ENCODE data around the gene TACR1. TPM values are rescaled to one million over a fixed set of nuclear protein-coding genes. Genes with fewer than 3 reads are reported as not detected.
A peak's percentile ranks its signal among the peaks of the same experiment; 100 is the strongest.

The TACR1 gene
- polyA plus RNA-seq, 1 of the 3 experiments (the other 2 are of a cell fraction), result under 0.01 TPM

DNA sequence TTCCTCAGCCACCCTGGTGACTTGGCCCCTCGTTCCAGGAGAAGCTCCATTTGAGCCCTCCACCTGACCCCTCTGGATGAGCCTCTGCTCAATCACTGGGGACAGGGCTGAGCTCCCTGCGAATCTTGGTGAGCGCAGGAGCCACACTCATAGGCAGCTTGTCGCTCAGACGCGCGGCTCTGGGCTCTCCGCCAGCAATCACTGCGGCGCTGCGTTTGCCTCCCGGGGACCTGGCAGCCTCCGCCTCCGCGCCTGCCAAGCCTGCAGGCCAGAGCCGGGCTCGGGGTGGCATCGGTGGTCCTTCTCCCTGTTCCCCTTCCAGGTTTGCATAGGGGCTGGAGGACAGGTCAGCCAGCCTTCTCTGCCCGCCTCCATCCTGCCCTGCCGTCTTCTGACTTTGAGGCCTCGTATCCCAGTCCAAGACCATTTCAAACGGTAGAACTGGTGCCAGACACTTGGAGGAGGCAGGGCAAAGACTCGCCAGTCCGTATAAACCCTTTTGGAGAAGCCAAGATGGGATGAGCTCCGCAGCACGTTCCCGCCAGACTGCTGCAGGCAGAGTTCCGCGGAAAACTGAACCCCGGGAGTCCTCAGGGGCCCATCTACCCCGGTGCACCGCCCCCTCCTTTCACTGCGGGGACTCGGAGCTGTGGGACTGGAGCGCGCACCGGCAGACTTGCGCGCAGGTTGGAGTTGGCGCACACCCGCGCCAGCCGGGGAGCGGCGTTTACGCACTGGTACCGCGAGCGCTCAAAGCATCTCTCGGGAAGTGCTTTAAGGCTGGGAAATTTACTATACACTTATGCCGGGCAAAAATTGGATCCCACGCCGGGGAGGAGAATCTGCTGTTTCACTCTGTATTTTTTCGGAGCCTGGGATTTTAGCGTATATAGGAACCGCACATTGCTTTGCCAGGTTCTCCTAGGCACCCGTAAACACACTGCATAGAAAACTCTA, 1.1 kb upstream of the TACR1 start:
- no peaks in the 10 kb centered on the region for H3F3A ChIP-seq (replicated peaks; ENCODE audit: insufficient read depth)
- ChIA-PET POLR2A (interaction anchor here (0.6 kb wide), 1 partner anchor 43 kb away, joined by 3 read pairs; no protein-coding TSS in a partner anchor), CTCF (interaction anchor here (0.9 to 3.9 kb wide), 38 partner anchors 9 to 408 kb away, joined by 3 to 24 read pairs (median 4); no protein-coding TSS in a partner anchor)
- WGBS (ENCODE audit: low lambda C conversion rate), result under 1% methylated on average over 27 of the region's 57 CpGs
- H2AFZ ChIP-seq (ENCODE audit: low read depth), result no peak overlapping the region
- H3K79me2 ChIP-seq (ENCODE audit: insufficient read depth), result no peaks in the 10 kb centered on the region
- peaks cover 60% of the 10 kb centered on the region for H3K27me3 ChIP-seq (ENCODE audit: insufficient read depth)
- TF ChIP-seq NRF1 (IDR thresholded peaks at IDR 0.05; ENCODE audit: low read depth, low read length) (no peak), NFIC (IDR thresholded peaks at IDR 0.05; ENCODE audit: borderline replicate concordance) (no peak), MXI1 (IDR thresholded peaks at IDR 0.05; ENCODE audit: low read depth, low read length) (no peak), JUND (IDR thresholded peaks at IDR 0.05) (no peak), RFX5 (IDR thresholded peaks at IDR 0.05; ENCODE audit: low read length) (no peak), RCOR1 (IDR thresholded peaks at IDR 0.05; ENCODE audit: low read length) (no peak), ELF1 (IDR thresholded peaks at IDR 0.05) (no peak), TEAD4 (IDR thresholded peaks at IDR 0.05; ENCODE audit: borderline replicate concordance, insufficient read depth) (no peak)
- TF ChIP-seq, protein P1, sequence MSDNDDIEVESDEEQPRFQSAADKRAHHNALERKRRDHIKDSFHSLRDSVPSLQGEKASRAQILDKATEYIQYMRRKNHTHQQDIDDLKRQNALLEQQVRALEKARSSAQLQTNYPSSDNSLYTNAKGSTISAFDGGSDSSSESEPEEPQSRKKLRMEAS (IDR thresholded peaks at IDR 0.05; ENCODE audit: low read depth), result no peak
- TF ChIP-seq, protein P2, sequence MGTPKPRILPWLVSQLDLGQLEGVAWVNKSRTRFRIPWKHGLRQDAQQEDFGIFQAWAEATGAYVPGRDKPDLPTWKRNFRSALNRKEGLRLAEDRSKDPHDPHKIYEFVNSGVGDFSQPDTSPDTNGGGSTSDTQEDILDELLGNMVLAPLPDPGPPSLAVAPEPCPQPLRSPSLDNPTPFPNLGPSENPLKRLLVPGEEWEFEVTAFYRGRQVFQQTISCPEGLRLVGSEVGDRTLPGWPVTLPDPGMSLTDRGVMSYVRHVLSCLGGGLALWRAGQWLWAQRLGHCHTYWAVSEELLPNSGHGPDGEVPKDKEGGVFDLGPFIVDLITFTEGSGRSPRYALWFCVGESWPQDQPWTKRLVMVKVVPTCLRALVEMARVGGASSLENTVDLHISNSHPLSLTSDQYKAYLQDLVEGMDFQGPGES (IDR thresholded peaks at IDR 0.05; ENCODE audit: low read depth, low read length), result no peak
- TF ChIP-seq, protein P3, sequence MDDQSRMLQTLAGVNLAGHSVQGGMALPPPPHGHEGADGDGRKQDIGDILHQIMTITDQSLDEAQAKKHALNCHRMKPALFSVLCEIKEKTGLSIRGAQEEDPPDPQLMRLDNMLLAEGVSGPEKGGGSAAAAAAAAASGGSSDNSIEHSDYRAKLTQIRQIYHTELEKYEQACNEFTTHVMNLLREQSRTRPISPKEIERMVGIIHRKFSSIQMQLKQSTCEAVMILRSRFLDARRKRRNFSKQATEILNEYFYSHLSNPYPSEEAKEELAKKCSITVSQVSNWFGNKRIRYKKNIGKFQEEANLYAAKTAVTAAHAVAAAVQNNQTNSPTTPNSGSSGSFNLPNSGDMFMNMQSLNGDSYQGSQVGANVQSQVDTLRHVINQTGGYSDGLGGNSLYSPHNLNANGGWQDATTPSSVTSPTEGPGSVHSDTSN (IDR thresholded peaks at IDR 0.05), result no peak
- no peak overlapping the region for H3K9ac ChIP-seq
- H4K20me1 ChIP-seq (ENCODE audit: insufficient read depth), result no peaks in the 10 kb centered on the region
- no peak overlapping the region for H3K27ac ChIP-seq (ENCODE audit: low read depth in 2 of 2, low read length in 1 of 2)
- H3K4me2 ChIP-seq, result peak overlapping the region; percentile 89
- no peaks in the 10 kb centered on the region for H3K36me3 ChIP-seq (replicated peaks in 1 of 2; ENCODE audit: control insufficient read depth in 1 of 2, insufficient read depth in 2 of 2, low read length in 1 of 2)
- H3K4me3 ChIP-seq (ENCODE audit: low read depth in 2 of 2, low read length in 1 of 2), result peak overlapping the region; percentile 34 to 53
- H3K9me3 ChIP-seq, result no peaks in the 10 kb centered on the region
- peak; percentile 74 for DNase-seq
- peaks cover 0 to 20% of the 10 kb centered on the region in 2 experiments; a peak in 1 of 4 replicates for H3K4me1 ChIP-seq (ENCODE audit: control insufficient read depth in 1 of 2, insufficient read depth in 2 of 2, low read depth in 1 of 2, low read length in 1 of 2)
- H3K9me2 ChIP-seq, result no peaks in the 10 kb centered on the region

DNA sequence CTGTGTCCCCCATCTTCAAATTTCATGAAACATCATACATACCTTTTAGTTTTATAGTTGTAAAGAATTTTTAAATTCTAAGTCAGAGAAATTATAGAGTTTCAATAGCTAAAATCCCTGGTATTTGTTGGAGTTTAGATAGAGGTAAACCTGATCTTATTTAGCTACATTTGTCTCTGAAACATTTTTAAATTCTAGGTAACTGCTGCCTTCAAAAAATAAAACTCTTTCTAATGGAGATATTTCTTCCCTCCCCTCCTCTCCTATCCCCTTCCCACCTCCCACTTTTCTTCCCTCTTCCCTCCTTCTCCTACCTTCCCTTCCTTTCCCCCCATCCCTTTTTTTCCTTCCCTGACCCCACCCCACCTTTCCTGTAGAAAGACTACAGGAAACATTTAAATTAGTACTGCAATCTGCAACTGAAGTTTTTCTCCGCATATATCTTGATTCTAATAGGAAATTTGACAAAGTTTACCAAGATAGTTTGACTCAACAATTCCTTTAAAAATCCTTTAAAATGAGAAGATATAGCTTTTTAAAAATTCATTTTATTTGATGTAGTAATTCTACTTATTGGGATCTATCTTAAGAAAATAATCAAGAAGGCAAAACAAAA, 4.1 kb downstream of the TACR1 start:
- TF ChIP-seq CHD2 (IDR thresholded peaks at IDR 0.05; ENCODE audit: low read length, partially characterized antibody) (no peak), RCOR1 (IDR thresholded peaks at IDR 0.05; ENCODE audit: low read length) (no peak), TCF12 (IDR thresholded peaks at IDR 0.05) (no peak), TAF1 (IDR thresholded peaks at IDR 0.05; ENCODE audit: borderline replicate concordance, low read depth, low read length) (no peak), RXRA (IDR thresholded peaks at IDR 0.05; ENCODE audit: borderline replicate concordance, low read depth) (no peak), EP300 (IDR thresholded peaks at IDR 0.05; ENCODE audit: borderline replicate concordance in 1 of 2, low read depth in 1 of 2, low read length in 1 of 2) (no peak), GABPA (IDR thresholded peaks at IDR 0.05; ENCODE audit: low read depth) (no peak), NRF1 (IDR thresholded peaks at IDR 0.05; ENCODE audit: low read depth, low read length) (no peak), SIN3A (IDR thresholded peaks at IDR 0.05; ENCODE audit: borderline replicate concordance, low read depth, low read length) (no peak), NFIC (IDR thresholded peaks at IDR 0.05; ENCODE audit: borderline replicate concordance) (no peak), FOXM1 (IDR thresholded peaks at IDR 0.05; ENCODE audit: low read depth) (no peak)
- TF ChIP-seq, protein P4, sequence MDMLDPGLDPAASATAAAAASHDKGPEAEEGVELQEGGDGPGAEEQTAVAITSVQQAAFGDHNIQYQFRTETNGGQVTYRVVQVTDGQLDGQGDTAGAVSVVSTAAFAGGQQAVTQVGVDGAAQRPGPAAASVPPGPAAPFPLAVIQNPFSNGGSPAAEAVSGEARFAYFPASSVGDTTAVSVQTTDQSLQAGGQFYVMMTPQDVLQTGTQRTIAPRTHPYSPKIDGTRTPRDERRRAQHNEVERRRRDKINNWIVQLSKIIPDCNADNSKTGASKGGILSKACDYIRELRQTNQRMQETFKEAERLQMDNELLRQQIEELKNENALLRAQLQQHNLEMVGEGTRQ (IDR thresholded peaks at IDR 0.05; ENCODE audit: borderline replicate concordance, low read depth, low read length), result no peak
- TF ChIP-seq, protein P2 (IDR thresholded peaks at IDR 0.05; ENCODE audit: low read depth, low read length), result no peak
- H3K9me2 ChIP-seq, result no peaks in the 10 kb centered on the region
- no peak overlapping the region for H3K9ac ChIP-seq
- H4K20me1 ChIP-seq (ENCODE audit: insufficient read depth), result no peaks in the 10 kb centered on the region
- no peaks in the 10 kb centered on the region for H3K9me3 ChIP-seq
- peaks cover 0 to 15% of the 10 kb centered on the region in 2 experiments; a peak in 1 of 4 replicates for H3K4me1 ChIP-seq (ENCODE audit: control insufficient read depth in 1 of 2, insufficient read depth in 2 of 2, low read depth in 1 of 2, low read length in 1 of 2)
- no peak for DNase-seq
- WGBS (ENCODE audit: low lambda C conversion rate), result 92% methylated on average over 1 of the region's 1 CpG
- H2AFZ ChIP-seq (ENCODE audit: low read depth), result no peak overlapping the region
- H3K4me3 ChIP-seq (ENCODE audit: low read depth in 2 of 2, low read length in 1 of 2), result no peak overlapping the region
- ChIA-PET CTCF (no interaction called here), POLR2A (no interaction called here)
- no peak overlapping the region for H3K27ac ChIP-seq (ENCODE audit: low read depth in 2 of 2, low read length in 1 of 2)
- no peaks in the 10 kb centered on the region for H3K79me2 ChIP-seq (ENCODE audit: insufficient read depth)
- no peaks in the 10 kb centered on the region for H3F3A ChIP-seq (replicated peaks; ENCODE audit: insufficient read depth)
- H3K27me3 ChIP-seq (ENCODE audit: insufficient read depth), result peaks cover 32% of the 10 kb centered on the region
- H3K4me2 ChIP-seq, result no peak overlapping the region
- no peaks in the 10 kb centered on the region for H3K36me3 ChIP-seq (replicated peaks in 1 of 2; ENCODE audit: control insufficient read depth in 1 of 2, insufficient read depth in 2 of 2, low read length in 1 of 2)
